ENCODE results near the gene PDZD8.

The PDZD8 gene

DNA sequence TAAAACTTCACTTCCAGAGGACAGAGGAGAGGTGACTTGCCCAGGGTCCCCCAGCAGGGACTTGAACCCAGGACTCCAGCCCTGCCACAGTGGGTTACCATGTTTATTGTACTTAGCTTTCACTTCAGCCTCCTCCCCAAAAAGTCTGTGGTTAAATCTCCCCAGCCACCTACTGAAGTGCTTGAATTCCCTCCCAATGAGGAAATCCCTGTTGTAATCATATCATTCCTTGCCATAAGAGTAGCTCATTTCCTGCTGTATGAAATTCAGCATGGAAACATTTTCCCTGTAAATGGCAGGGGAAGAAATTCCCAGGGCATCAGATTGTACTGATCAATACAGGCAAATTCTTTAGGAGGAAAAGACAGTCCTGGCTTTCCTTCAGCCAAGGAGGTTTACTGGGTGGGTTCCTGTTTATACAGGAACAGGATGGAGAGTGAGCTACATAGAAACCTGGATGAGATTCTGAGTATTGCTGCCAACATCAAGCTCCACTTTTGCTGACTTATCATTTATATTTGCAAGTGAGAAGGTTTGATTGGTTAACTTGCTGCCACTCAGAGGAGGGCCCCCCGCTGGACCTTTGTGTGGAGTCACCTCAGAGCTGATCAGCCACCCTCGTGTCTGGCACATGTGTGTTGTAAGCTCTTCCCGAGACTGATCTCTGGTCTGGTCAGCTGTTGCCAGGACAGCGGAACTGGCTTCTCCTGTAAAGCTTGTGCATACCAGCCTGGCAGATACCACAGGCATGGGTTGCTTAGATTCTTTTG, 16.4 kb upstream of the PDZD8 start:
- DNase-seq = no peak

DNA sequence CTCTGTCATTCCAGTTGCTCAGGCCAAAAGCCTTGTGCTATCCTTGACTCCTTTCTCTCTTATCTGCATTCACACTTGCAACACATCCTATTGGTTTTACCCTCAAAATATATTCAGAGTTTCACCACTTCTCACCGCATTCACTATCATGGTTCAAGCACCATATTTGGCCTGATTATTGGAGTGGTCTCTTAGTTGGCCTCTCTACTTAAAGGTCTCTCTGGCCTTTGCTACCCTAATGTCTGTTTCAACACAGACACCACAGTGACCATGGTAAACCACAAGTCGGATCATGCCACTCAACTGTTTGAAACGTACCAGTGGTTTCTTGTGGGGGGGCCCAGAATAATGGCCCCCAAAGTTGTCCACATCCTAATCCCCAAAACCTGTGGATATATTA, 15.2 kb upstream of the PDZD8 start:
- DNase-seq = no peak

DNA sequence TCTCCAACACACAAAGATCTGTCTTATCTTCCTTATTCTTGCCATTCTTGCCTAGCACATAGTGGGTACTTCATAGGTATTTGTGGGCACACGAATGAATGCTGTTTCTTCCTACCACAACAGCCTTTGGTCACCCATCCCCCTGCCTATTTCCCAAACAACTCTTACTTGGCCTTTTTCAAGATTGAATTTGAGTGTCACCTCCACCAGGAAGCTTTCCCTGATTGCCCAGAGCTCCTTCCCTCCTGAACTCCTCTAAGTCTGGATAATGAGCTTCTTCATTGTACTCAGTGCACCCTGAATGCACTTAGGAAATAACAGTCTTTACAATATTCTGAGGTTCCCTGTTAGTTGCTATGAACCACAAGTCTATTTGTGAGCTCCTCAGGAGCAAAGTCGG, 11.6 kb upstream of the PDZD8 start:
- DNase-seq = no peak

DNA sequence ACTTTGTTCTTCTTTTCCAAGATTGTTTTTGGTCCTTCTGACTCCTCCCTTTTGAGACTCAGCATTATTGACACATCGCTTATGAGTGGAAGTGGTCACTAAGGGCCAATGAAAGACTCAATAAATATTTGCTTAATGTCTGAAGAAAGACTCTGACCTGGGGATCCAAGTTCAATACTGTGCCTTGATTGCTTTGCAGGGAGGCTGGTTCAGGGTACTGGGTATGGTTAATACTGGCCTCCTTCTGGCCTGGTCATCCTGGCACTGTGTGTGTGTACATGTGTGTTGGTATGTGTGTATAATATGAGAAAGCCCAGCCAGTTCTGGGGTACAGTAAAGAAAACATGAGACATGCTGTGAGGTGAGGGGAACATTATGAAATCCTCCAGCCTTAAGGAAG, 7.6 kb upstream of the PDZD8 start:
- DNase-seq = no peak

DNA sequence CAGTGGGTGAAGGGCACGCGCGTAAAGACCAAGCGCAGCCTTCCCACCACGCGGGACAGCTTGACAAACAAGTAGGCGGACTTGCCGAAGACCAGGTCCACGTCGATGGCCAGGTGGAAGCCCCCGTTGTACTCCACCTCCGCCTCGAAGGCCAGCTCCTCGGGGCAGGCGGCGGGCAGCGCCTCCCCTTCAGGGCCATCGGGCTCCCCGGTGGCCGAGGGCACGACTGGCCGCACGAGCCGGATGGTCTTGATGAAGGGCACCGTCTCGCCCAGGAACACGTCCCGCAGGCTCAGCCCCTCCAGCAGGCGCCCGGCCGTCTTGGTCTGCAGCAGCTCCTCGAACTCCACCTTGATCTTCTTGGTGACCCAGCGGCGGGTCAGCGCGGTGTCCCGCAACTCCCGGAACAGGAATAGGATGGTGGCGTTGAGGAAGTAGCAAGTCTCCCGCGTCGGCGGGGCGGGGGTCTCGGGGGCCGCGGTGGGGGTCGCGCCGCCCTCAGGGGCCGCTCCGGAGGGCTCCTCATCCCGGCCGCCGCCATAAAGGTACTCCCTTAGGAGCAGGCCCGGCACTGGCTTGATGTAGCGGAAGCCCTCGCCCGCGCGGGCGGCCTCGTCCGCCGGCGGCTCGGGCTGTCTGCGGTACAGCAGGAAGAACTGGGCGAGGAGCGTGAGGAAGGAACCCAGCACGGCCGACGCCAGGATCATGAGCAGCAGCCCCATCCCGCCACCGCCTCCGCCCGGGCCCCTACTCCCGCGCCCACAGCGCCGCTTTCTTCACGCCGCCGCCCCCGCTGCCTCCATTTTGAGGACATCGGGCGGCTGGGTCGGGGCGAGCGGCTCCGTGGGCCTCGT, 507 bp downstream of the PDZD8 start:
- DNase-seq = peak; percentile 11

GRCh38 chr10:117373823-117374505, 1.3 kb downstream of the PDZD8 start:
- no peak for DNase-seq

DNA sequence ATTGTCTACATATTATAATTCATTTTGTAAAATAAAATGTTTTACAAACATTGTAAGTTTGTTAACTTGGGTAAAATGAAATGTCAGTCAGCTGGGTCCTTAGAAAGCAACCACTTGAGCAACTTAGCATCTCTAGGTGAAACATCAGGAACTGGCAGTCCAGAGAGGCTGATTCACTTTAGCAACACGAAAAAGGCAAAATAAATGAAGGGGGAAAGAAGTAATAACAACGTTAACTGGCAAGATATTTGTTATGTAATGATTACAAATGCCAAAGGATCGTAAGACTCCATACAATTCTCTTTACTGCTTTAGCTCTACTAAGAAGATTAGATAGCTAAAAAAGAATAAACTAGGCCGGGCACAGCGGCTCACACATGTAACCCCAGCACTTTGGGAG, 5.0 kb downstream of the PDZD8 start:
- no peak for DNase-seq

- DNase-seq = no peak
Observed at GRCh38 chr10:117367718-117368117, 7.5 kb downstream of the PDZD8 start.

- no peak for DNase-seq
Observed at GRCh38 chr10:117366741-117367140, 8.5 kb downstream of the PDZD8 start.

DNA sequence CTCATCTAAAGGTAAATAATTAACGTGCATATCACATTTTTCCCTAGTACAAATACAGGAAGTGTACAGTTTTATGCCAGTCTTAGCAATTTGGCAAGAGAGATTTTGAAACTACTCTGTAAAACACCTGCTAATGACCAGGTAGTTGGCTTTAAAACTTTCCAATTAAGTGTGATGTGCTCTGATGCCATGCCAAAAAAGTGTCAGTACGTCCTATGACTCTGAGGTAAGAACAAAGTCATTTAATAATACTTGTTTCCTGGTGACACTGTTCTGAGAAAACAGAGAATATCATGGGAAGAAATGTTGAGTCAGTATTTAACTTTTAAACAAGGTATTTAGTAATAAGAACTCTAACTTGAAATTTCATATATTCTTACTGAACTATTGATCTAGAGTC, 9.6 kb downstream of the PDZD8 start:
- DNase-seq = no peak

GRCh38 chr10:117364110-117364960, 10.9 kb downstream of the PDZD8 start:
- no peak for DNase-seq

- no peak for DNase-seq
Observed at GRCh38 chr10:117363028-117363427, 12.2 kb downstream of the PDZD8 start.

DNA sequence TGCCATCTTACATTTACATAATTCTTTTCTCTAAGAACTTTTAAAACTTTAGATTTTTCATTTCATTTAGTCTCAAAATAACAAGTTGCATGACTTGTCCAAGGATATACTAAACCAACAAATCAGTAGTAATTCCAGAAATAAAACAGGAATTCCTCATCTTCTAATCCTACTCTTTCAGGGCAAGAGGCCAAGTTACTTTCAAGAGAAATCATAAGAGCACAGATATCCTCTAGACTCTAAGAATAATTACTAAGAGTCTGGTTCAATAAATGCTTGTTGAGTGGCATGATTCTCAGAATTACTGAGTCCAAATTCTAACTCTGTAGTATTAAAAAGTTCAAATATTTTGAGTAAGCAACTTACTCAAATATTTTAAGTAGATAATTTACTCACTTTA, 12.9 kb downstream of the PDZD8 start:
- DNase-seq = no peak

- no peak for DNase-seq
Observed at GRCh38 chr10:117360994-117361667, 14.1 kb downstream of the PDZD8 start.

GRCh38 chr10:117360016-117360415, 15.2 kb downstream of the PDZD8 start:
- DNase-seq = no peak

GRCh38 chr10:117355072-117355471, 20.2 kb downstream of the PDZD8 start:
- no peak for DNase-seq

DNA sequence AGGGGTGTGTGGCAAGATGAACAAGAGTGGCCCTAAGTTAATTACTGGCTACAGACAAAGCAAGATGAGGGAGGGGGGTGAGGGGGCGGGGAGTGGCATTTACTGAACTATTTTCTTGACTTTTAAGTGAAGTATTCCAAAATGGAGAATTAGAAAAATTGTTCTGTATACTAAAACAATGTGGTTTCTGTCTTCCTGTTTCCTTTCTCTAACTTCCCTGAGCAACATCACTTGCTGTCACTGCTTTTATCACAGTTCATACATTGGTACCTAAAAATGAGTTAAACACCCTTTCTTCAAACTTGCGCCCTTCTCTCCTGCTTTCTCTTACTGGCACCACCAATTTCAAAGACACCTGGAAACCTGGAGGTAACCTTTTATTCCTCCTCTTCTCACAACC, 21.6 kb downstream of the PDZD8 start:
- DNase-seq = no peak

GRCh38 chr10:117352724-117353123, 22.5 kb downstream of the PDZD8 start:
- no peak for DNase-seq

DNA sequence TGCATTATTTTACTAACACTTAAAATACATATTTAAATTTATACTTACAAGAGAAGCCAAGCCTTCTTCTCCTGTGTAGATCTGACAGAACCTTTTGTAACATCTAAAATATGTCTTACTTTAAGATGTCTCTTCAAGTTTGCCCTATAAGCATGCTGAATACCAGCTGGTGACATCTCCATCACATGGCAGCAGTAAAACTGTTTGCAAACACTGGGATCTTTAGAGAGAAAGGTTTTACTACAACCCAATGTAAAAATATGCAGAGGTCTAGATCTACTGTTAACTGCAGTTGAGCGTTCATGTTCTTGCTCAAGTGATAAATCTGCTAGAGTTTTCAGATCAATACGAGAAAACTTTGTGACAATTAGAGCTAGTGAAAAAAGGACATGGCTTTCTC, 23.2 kb downstream of the PDZD8 start:
- DNase-seq = no peak

DNA sequence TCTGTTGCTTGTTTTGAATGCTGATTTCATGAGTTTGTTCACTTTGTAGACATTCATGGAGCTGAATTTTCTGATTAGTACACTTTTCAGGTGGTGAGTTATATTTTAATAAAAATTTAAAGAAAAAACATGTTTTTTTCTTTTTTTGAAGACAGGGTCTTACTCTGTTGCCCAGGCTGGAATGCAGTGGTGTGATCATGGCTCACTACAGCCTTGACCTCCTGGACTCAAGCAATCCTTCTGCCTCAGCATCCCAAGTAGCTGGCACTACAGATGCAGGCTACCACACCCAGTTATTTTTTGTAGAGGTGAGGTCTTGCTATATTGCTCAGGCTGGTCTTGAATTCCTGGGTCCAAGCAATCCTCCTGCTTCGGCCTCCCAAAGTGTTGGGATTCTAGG, 23.7 kb downstream of the PDZD8 start:
- DNase-seq = no peak

DNA sequence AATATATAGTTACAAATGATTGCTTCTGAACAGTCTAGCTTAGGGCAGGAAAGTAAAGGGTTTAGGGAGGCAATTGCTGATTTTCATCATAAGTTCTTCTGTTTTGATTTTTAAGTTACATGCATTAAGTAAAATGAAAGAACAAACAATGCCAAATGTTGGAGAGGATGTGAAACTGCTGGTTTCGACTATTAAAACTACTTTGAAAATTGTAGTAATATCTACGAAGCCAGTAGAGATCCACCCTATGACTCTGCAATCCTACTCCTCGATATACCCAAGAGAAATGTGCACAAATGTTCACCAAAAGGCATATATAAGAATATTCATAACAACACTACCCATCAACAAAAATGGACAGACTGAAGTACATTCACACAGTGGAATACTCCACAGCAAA, 24.3 kb downstream of the PDZD8 start:
- DNase-seq = no peak

GRCh38 chr10:117348236-117348635, 27.0 kb downstream of the PDZD8 start:
- no peak for DNase-seq

Measured in activated CD4-positive, alpha-beta T cell treated with anti-CD3 and anti-CD28 coated beads for 1 hour (primary cell).